Astrocyte (in vitro differentiated cells and primary cell): ENCODE data around the gene TSC1. TPM values are rescaled to one million over a fixed set of nuclear protein-coding genes. Genes with fewer than 3 reads are reported as not detected.
A peak's percentile ranks its signal among the peaks of the same experiment; 100 is the strongest.

Source experiments
- DNase-seq: peaks from one replicate; pipeline ENCODE4 v3.0.0-alpha.2; 2010; ENCODE audit warnings: low read depth
- FAIRE-seq: peaks from 2 replicates; lab custom pipeline; 2011; peaks lifted over from hg19 to GRCh38; lab: Jason Lieb, UNC
- H2AFZ ChIP-seq: 2 replicates; pipeline ENCODE4 v1.6.0; 2012; ENCODE audit warnings: low read depth, low read length, inconsistent platforms
- H3K27ac ChIP-seq: 2 replicates; pipeline ENCODE4 v1.5.1; 2011; ENCODE audit warnings: low read depth, low read length, inconsistent platforms
- H3K27me3 ChIP-seq: 2 replicates; pipeline ENCODE4 v1.6.0; 2011; ENCODE audit warnings: low read length, inconsistent platforms; ENCODE audit not compliant: insufficient read depth
- H3K36me3 ChIP-seq: 2 replicates; pipeline ENCODE4 v1.5.1; 2011; ENCODE audit warnings: low read length, inconsistent platforms; ENCODE audit not compliant: insufficient read depth
- H3K4me1 ChIP-seq: 2 replicates; pipeline ENCODE4 v1.5.1; 2011; ENCODE audit warnings: low read length, inconsistent platforms; ENCODE audit not compliant: insufficient read depth
- H3K4me2 ChIP-seq: 2 replicates; pipeline ENCODE4 v1.6.0; 2012; ENCODE audit warnings: low read length, inconsistent platforms
- H3K4me3 ChIP-seq: 2 replicates; pipeline ENCODE4 v1.5.1; 2011; ENCODE audit warnings: low read depth, mild to moderate bottlenecking, low read length, inconsistent platforms; ENCODE audit not compliant: insufficient read depth
- H3K79me2 ChIP-seq: 2 replicates; pipeline ENCODE4 v1.6.0; 2012; ENCODE audit warnings: mild to moderate bottlenecking, low read length, inconsistent platforms; ENCODE audit not compliant: insufficient read depth
- H3K9ac ChIP-seq: 2 replicates; pipeline ENCODE4 v1.6.0; 2012; ENCODE audit warnings: mild to moderate bottlenecking, low read length, inconsistent platforms
- H3K9me3 ChIP-seq: 2 replicates; pipeline ENCODE4 v1.5.1; 2012; ENCODE audit warnings: low read depth, mild to moderate bottlenecking, low read length, inconsistent platforms; ENCODE audit not compliant: insufficient read depth
- H4K20me1 ChIP-seq: 2 replicates; pipeline ENCODE4 v1.6.0; 2012; ENCODE audit warnings: low read length, inconsistent platforms; ENCODE audit not compliant: insufficient read depth
- H3K27ac Mint-ChIP-seq: one replicate; pipeline ENCODE4 v1.8.0; 2021; ENCODE audit warnings: mild to moderate bottlenecking, mixed read lengths; ENCODE audit not compliant: unreplicated experiment
- H3K27me3 Mint-ChIP-seq: one replicate; pipeline ENCODE4 v1.8.0; 2021; ENCODE audit warnings: low read depth, mixed read lengths; ENCODE audit not compliant: unreplicated experiment
- H3K36me3 Mint-ChIP-seq: one replicate; pipeline ENCODE4 v1.8.0; 2021; ENCODE audit warnings: low read depth, mixed read lengths; ENCODE audit not compliant: unreplicated experiment
- H3K4me1 Mint-ChIP-seq: one replicate; pipeline ENCODE4 v1.8.0; 2021; ENCODE audit warnings: low read depth, mixed read lengths; ENCODE audit not compliant: unreplicated experiment
- H3K4me3 Mint-ChIP-seq: one replicate; pipeline ENCODE4 v1.8.0; 2021; ENCODE audit warnings: mild to moderate bottlenecking, moderate library complexity, mixed read lengths; ENCODE audit not compliant: unreplicated experiment
- H3K9me3 Mint-ChIP-seq: one replicate; pipeline ENCODE4 v1.8.0; 2021; ENCODE audit warnings: mild to moderate bottlenecking, mixed read lengths; ENCODE audit not compliant: unreplicated experiment
- CTCF ChIP-seq: IDR thresholded peaks from 2 replicates; pipeline ENCODE4 v1.5.1; 2011; ENCODE audit warnings: low read depth, mild to moderate bottlenecking, inconsistent platforms, low read length, moderate library complexity; ENCODE audit not compliant: insufficient read depth
- EZH2 ChIP-seq: IDR thresholded peaks from 2 replicates; pipeline ENCODE4 v1.6.1; 2012; ENCODE audit warnings: mild to moderate bottlenecking, low read length, inconsistent platforms; ENCODE audit not compliant: insufficient read depth
- total RNA-seq: library from RNA; stranded (reverse); gene quantifications from 2 replicates; pipeline ENCODE4 v1.2.1, GENCODE V29; 2021

The TSC1 gene
- total RNA-seq, 1 donor from 2014 or later, result 50.6 TPM

- H3K79me2 ChIP-seq, result no peaks in the 10 kb centered on the region
- Mint-ChIP-seq H3K4me1 (peaks cover 3% of the 10 kb centered on the region), H3K9me3 (no peaks in the 10 kb centered on the region), H3K4me3 (no peak overlapping the region), H3K27me3 (peaks cover 51% of the 10 kb centered on the region), H3K36me3 (peaks cover 1% of the 10 kb centered on the region), H3K27ac (no peak overlapping the region)
- H3K27me3 ChIP-seq, result peaks cover 8% of the 10 kb centered on the region
- H3K27ac ChIP-seq, result no peak overlapping the region
- no peak overlapping the region for H3K4me2 ChIP-seq
- peak overlapping the region; percentile 10 for H2AFZ ChIP-seq
- H4K20me1 ChIP-seq, result no peaks in the 10 kb centered on the region
- TF ChIP-seq CTCF (peak; percentile 3), EZH2 (no peak)
- no peak for DNase-seq
- H3K9me3 ChIP-seq, result no peaks in the 10 kb centered on the region
- no peak overlapping the region for H3K9ac ChIP-seq
- no peak overlapping the region for H3K4me3 ChIP-seq
- no peaks in the 10 kb centered on the region for H3K36me3 ChIP-seq
- H3K4me1 ChIP-seq, result peaks cover 4% of the 10 kb centered on the region
- FAIRE-seq, result no peak
Observed at GRCh38 chr9:132857616-132858342, 86.6 kb downstream of the TSC1 start.

- peaks cover 4% of the 10 kb centered on the region for H3K4me1 ChIP-seq
- peak; percentile 39 for DNase-seq
- Mint-ChIP-seq H3K9me3 (no peaks in the 10 kb centered on the region), H3K27me3 (peaks cover 45% of the 10 kb centered on the region), H3K4me3 (no peak overlapping the region), H3K27ac (no peak overlapping the region), H3K4me1 (peaks cover 3% of the 10 kb centered on the region), H3K36me3 (peaks cover 1% of the 10 kb centered on the region)
- H3K9ac ChIP-seq, result no peak overlapping the region
- H3K9me3 ChIP-seq, result no peaks in the 10 kb centered on the region
- no peaks in the 10 kb centered on the region for H3K79me2 ChIP-seq
- no peak overlapping the region for H3K4me2 ChIP-seq
- no peak overlapping the region for H3K27ac ChIP-seq
- H3K36me3 ChIP-seq, result no peaks in the 10 kb centered on the region
- FAIRE-seq, result no peak
- peaks cover 8% of the 10 kb centered on the region for H3K27me3 ChIP-seq
- H2AFZ ChIP-seq, result no peak overlapping the region
- TF ChIP-seq CTCF, result no peak
- TF ChIP-seq EZH2, result no peak
- no peak overlapping the region for H3K4me3 ChIP-seq
- H4K20me1 ChIP-seq, result no peaks in the 10 kb centered on the region
Observed at GRCh38 chr9:132857031-132857430, 87.4 kb downstream of the TSC1 start.

- H3K27ac ChIP-seq, result no peak overlapping the region
- no peak overlapping the region for H3K4me3 Mint-ChIP-seq
Observed at GRCh38 chr9:132855904-132856303, 88.5 kb downstream of the TSC1 start.

More at GRCh38 chr9:132855904-132856303, 88.5 kb downstream of the TSC1 start:
- Histone ChIP-seq H4K20me1 (no peaks in the 10 kb centered on the region), H3K9me3 (no peaks in the 10 kb centered on the region), H3K36me3 (no peaks in the 10 kb centered on the region), H3K4me3 (no peak overlapping the region), H3K27me3 (peaks cover 7% of the 10 kb centered on the region), H2AFZ (no peak overlapping the region), H3K79me2 (no peaks in the 10 kb centered on the region), H3K4me2 (no peak overlapping the region), H3K4me1 (peaks cover 4% of the 10 kb centered on the region), H3K9ac (no peak overlapping the region)
- TF ChIP-seq CTCF (no peak), EZH2 (no peak)
- Mint-ChIP-seq H3K27me3 (peaks cover 42% of the 10 kb centered on the region), H3K4me1 (peaks cover 3% of the 10 kb centered on the region), H3K9me3 (no peaks in the 10 kb centered on the region), H3K36me3 (peaks cover 1% of the 10 kb centered on the region), H3K27ac (no peak overlapping the region)
- FAIRE-seq (no peak), DNase-seq (no peak)
